GM06990 (cell line): ENCODE results near the gene DNAH9.

Source experiments
- DNase-seq: peaks from one replicate; pipeline ENCODE4 v3.0.0-alpha.2; 2011; ENCODE audit not compliant: insufficient read length; ENCODE audit errors: extremely low read depth
- H3K27me3 ChIP-seq: replicated peaks from 2 replicates; pipeline ENCODE4 v1.6.0; 2011; ENCODE audit warnings: low read length; ENCODE audit not compliant: control insufficient read depth, insufficient read depth
- H3K36me3 ChIP-seq: 2 replicates; pipeline ENCODE4 v1.5.1; 2011; ENCODE audit warnings: low read length; ENCODE audit not compliant: control insufficient read depth, insufficient read depth
- H3K4me3 ChIP-seq: replicated peaks from 2 replicates; pipeline ENCODE4 v1.5.1; 2011; ENCODE audit warnings: low read depth, mild to moderate bottlenecking, control low read depth, low read length
- TF ChIP-seq, protein P1 (sequence below): IDR thresholded peaks from 2 replicates; pipeline ENCODE4 v1.5.1; 2011; ENCODE audit warnings: low read length, control low read depth, mild to moderate bottlenecking, inconsistent platforms; ENCODE audit not compliant: insufficient read depth, poor library complexity, severe bottlenecking

The DNAH9 gene

DNA sequence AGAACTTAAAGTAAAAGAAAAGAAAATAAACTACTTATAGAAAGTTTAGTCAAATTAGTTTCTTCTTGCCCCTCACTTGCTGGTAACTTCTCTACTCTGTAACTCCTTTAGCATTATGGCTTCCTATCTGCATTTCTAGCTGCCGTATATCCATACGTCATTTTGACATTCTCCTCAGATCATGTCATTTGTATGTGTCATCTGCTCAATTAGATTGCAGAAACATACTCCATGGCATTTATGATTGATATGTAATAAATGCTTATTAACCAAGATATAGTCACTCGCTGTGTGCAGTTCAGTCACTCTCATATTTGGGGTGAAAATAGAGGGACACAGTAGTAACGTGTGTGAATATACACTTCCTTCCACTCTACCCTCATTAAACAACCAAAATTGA, 295.6 kb downstream of the DNAH9 start:
- Histone ChIP-seq H3K36me3 (no peaks in the 10 kb centered on the region), H3K4me3 (no peak overlapping the region), H3K27me3 (no peaks in the 10 kb centered on the region)
- TF ChIP-seq, protein P1, sequence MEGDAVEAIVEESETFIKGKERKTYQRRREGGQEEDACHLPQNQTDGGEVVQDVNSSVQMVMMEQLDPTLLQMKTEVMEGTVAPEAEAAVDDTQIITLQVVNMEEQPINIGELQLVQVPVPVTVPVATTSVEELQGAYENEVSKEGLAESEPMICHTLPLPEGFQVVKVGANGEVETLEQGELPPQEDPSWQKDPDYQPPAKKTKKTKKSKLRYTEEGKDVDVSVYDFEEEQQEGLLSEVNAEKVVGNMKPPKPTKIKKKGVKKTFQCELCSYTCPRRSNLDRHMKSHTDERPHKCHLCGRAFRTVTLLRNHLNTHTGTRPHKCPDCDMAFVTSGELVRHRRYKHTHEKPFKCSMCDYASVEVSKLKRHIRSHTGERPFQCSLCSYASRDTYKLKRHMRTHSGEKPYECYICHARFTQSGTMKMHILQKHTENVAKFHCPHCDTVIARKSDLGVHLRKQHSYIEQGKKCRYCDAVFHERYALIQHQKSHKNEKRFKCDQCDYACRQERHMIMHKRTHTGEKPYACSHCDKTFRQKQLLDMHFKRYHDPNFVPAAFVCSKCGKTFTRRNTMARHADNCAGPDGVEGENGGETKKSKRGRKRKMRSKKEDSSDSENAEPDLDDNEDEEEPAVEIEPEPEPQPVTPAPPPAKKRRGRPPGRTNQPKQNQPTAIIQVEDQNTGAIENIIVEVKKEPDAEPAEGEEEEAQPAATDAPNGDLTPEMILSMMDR, result no peak
- no peak for DNase-seq

GRCh38 chr17:11896199-11896598, 297.9 kb downstream of the DNAH9 start:
- TF ChIP-seq, protein P1, result no peak
- Histone ChIP-seq H3K27me3 (no peaks in the 10 kb centered on the region), H3K36me3 (no peaks in the 10 kb centered on the region), H3K4me3 (no peak overlapping the region)
- DNase-seq, result no peak

GRCh38 chr17:11898526-11899235, 300.4 kb downstream of the DNAH9 start:
- H3K36me3 ChIP-seq, result no peaks in the 10 kb centered on the region
- H3K4me3 ChIP-seq, result no peak overlapping the region
- TF ChIP-seq, protein P1, result no peak
- no peaks in the 10 kb centered on the region for H3K27me3 ChIP-seq
- DNase-seq, result no peak

DNA sequence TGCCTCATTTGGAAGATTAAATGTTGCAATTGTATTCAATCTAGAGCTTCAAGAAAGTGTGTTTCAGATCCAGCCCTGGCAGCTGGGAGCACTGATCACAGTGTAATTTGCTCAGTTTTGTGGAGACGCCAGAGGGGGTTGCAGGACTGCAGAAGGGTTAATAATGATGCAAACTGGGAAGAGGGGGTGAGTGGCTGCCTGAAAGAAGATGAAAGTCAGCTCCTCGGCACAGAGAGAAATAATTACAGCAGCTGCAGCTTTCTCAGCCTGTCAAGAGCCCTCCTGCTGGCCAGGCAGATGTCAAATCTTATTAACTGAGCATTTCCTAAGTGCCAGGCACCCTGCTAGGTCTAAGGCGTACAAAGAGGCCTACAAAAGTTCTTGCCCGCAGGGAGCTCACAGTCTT, 301.3 kb downstream of the DNAH9 start:
- TF ChIP-seq, protein P1, result no peak
- H3K4me3 ChIP-seq, result no peak overlapping the region
- no peaks in the 10 kb centered on the region for H3K36me3 ChIP-seq
- no peak for DNase-seq
- no peaks in the 10 kb centered on the region for H3K27me3 ChIP-seq

DNA sequence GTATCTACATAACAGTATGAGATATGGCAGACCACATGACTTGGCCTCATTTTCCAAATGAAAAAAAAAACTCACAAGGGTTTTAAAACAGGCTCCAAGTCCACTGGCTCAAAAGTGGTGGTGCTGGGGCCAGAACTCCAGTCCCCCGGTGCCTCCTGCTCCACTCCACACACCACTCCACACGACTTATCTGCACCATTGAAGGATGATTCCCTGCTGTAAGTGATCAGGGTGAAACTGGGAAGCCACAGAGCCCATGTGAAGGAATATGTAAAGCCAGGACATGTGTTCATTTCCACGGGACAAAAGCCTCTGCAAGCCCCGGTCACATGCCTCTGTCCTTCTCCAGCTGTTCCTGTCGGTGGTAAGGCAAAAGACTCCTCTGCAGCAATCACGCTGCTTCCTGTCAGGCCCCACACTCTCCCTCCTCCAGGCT, 301.8 kb downstream of the DNAH9 start:
- no peaks in the 10 kb centered on the region for H3K27me3 ChIP-seq
- H3K36me3 ChIP-seq, result no peaks in the 10 kb centered on the region
- TF ChIP-seq, protein P1, result no peak
- DNase-seq, result no peak
- H3K4me3 ChIP-seq, result no peak overlapping the region

GRCh38 chr17:11900655-11901054, 302.4 kb downstream of the DNAH9 start:
- TF ChIP-seq, protein P1, result no peak
- no peak overlapping the region for H3K4me3 ChIP-seq
- H3K36me3 ChIP-seq, result no peaks in the 10 kb centered on the region
- DNase-seq, result no peak
- H3K27me3 ChIP-seq, result no peaks in the 10 kb centered on the region
